NCI-H446 (cell line): ENCODE data around the gene NFKBIE.

Source experiments
- DNase-seq, 2 experiments: peaks; one replicate each; lab custom pipeline; 2025; lab: John Stamatoyannopoulos, UW

NFKBIE gene

DNA sequence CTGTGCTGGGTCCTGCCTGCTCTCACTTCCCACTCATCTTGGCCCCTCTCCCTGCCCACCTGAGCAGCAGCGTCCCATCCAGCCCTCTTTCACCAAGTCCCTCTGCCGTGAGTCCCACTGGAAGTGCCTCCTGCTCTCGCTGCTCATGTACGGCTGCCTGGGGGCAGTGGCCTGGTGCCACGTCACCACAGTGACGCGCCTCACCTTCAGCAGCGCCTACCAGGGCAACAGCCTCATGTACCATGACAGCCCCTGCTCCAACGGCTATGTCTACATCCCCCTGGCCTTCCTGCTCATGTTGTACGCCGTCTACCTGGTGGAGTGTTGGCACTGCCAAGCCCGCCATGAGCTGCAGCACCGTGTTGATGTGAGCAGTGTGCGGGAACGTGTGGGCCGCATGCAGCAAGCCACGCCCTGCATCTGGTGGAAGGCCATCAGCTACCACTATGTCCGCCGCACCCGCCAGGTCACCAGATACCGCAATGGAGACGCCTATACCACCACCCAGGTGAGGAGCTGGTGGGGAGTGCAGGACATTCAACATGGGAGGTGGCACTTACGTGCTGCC is 7.7 kb upstream of the NFKBIE start:
- no peak for DNase-seq

GRCh38 chr6:44272529-44272928 is 7.2 kb upstream of the NFKBIE start:
- no peak for DNase-seq

- no peak for DNase-seq
These were observed 6.6 kb upstream of the NFKBIE start for GRCh38 chr6:44271914-44272313.

GRCh38 chr6:44271406-44271723 is 6.0 kb upstream of the NFKBIE start:
- no peak for DNase-seq

- DNase-seq, result no peak
These were observed 5.4 kb upstream of the NFKBIE start for GRCh38 chr6:44270526-44271405.

DNA sequence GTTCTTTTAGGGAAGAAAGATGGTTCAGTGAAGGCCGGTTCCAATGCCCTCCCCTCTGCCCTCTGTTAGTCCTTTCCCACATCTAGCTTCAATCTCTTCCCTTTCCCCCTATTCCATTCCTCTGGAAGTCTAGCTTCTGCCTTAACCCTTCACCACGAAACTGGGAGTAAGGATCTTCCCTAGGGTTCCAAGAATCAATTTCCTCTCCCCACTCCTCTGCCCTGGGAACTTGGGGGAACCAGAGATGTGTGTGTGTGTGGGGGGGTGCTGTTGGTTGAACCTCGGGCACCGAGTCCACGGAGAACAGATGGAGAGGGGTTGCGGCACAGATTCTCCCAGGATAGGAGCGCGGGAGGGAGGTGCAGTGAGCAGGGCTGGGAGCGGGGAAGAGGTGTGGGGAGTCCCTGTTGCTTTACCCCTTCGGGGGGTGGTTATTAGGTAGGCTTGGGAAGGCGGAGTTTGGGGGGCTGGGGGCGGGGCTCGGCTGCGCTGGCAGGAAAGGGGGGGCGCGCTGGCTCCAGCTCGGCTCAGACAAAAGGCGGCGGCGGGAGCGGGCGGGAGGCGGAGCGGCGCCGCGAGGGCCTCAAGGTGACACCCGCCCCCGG is 4.7 kb upstream of the NFKBIE start, which contains the start of gene TMEM151B:
TSS of gene TMEM151B (plus strand) at position 530 of the 605 bp plus-strand sequence. CDS start 293 bp downstream, outside the sequence.
- DNase-seq, result no peak

GRCh38 chr6:44269178-44269920 is 4.0 kb upstream of the NFKBIE start:
- no peak for DNase-seq

GRCh38 chr6:44268095-44268628 is 2.8 kb upstream of the NFKBIE start:
- DNase-seq, result peak; percentile 62 to 67

DNA sequence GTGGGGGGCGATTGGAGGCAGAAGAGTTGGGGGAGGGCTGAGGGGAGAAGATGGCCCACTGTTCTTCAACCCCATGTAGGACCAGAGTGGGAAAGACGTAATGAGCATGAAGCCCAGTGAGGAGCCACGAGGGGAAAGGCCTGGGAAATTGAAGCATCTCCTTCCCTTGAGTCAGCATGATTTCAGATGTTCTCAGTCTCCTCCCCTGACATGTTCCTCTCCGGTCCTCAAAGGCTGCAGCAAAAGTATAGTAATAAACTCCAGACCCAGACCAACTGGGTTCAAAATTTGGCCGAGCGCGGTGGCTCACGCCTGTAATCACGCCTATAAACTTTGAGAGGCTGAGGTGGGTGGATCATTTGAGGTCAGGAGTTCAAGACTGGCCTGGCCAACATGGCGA is 1.9 kb upstream of the NFKBIE start:
- DNase-seq, result no peak

GRCh38 chr6:44266347-44266746 is 996 bp upstream of the NFKBIE start:
- no peak for DNase-seq

DNA sequence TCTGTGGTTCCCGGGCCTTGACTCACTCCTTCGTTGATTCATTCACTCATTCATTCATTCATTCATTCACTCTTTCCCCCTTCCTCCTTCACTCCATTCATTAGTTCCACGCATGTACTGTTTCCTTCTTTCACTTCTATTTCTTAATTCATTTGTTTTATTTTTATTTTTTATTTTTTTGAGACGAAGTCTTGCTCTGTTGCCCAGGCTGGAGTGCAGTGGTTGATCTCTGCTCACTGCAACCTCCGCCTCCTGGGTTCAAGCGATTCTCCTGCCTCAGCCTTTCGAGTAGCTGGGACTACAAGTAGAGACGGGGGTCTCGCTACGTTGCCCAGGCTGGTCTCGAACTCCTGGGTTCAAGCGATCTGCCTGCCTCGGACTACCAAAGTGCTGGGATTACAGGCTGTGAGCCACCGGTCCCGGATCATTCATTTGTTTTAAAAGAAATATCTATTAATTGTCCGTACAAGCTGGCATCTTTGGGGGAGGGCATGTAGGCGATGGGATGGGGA is 427 bp upstream of the NFKBIE start:
- DNase-seq, result no peak

DNA sequence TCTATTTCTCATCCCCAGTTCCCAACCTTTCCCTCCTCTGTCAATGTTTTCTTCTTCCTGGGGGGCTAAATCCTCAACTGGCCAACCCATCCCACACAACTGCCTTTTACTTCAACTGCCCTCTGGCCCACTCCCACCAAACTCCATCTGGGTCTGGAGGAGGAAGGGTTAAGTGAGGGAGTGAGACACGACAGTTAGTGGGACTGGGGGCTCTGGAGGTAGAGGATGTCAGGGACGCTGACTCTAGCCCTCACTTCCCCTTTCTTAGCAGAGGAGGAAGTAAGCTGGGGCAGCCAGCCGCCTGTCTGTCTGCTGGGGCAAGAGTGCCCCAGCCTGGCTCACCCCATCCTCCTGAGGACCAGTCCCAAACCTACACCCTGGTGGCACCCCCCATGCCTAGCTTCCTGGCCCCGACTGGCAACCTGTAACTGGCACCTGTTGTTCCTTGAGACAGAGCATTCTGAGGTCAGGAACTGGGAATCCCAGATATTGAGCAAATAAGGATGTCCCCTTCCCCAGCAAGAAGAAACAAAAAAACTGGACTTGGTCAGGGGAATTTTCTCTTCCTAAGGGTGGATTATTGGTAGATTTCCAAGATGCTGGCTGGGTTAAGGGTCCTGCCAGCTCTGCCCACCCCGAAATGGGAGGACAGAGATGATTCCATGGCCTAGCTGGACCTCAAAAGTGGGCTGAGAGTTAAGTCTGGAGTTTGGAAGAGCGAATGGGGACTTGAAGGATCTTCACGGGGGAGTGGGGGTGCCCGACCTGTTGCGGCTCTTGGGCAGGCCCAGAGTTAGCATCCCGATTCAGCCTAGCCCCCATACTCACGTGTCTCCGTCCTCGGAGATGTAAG is 971 bp downstream of the NFKBIE start:
- no peak for DNase-seq

DNA sequence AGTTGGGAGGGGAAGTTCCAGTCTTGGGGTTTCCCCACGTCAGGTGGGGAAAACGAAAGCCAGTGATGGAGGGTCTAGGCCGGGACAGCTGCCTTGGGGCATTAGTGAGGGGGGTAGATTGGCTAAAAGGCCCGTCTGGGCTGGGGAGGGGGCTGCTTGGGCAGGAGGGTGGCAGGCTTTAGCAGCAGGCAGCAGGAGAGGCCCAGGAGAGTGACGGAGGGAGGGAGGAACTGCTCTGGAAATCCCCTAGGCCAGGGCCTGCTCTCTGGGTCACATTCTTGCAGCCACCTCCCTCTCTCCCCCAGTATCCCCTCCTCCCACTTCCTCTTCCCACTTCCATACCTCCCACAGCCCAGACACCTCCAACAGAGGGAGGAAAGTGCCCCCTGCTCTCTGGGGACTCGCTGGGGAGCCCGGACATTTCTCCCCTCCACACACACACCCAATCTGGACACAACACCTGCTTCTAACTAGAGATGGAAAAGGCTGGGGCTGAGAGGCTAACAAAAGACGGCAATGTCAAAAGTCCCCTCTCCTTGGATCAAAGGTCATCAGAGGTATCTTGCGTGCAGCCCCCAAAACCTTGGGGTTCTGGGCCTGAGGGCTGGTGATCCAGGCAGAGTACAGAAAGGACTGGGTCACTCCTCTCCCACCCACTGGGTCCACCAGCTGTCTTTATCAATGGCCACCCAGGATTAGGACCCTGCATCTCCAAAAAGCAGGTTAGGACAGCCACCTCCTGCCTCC is 1.8 kb downstream of the NFKBIE start:
- DNase-seq, result no peak

DNA sequence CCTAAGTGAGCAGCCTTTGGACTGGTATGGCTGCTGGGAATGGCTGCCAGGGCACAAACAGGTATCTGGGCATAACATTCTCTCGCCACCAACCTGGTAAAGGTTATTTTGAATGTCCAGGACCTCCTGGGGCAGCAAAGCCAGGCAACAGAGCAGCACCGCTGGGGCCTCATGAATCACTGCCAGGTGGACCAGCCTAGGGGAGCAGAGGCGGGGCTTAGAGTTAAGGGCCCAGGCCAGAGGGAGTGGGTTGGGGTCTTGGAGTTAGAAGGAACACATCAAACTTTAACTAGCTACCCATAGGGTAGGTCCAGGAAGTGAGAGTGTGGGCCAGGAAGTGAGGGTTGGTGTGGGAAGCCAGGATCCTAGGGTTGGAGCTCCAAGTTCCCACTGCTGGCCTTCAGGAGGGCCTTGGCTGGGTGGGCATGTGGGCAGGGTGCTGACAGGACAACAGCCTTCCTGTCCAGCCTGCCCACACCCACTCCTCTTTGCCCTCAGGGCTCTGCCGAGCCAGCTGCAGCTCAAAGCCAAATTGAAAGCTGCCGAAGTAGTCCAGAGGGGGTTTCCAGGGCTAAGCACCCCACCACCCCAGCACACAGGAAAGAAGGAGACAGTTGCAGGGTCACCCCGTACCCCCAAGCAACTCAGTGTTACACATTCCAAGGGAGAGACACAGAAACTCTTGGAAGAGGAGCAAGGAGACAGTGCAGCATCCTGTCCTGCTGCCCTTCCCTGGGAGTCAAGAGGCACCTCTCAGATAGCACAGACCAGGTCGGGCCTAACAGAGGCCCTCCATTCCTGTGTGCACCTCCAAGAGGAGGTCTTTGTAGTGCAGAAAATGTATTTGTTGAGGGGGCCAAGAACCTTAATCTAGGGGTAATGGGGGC is 2.6 kb downstream of the NFKBIE start:
- no peak for DNase-seq

GRCh38 chr6:44261581-44261980 is 3.8 kb downstream of the NFKBIE start:
- no peak for DNase-seq

DNA sequence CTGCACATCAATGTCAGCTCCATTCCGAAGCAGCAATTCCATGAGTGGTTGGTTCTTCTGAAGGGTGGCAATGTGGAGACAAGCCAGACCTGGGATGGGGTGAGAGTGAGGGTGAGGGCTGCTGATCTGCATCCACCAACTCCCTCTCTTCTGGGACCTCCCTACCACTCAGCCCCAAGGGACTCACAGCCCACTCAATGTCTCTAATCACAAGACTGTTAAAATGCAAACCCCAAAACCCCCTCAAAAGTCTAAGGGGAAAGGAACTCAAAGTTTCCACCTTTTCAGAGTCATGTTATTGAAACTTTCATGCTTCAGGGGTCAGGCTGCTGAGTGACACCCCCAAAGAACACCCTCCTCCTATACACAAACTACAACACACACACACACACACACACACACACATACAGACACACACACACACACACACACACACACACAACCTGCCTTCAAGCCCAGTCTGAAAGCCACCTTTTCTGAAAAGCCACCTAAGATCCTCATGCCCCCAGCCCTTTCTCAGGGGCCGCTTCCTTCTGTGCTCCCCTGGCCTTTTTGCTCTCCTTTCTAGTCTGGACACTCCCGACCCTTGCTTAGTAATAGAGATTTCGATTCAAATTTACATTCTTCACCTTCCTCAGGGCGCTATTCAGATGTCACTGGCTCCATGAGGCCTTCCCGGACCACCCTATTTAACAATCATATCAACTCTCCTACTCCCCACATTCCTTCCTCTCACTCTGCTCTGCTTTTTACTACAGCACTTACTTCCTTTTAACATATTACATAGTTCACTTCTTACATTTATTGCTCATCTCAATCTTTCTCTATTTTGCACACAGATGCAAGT is 4.7 kb downstream of the NFKBIE start:
- no peak for DNase-seq

GRCh38 chr6:44260011-44260410 is 5.3 kb downstream of the NFKBIE start:
- no peak for DNase-seq

DNA sequence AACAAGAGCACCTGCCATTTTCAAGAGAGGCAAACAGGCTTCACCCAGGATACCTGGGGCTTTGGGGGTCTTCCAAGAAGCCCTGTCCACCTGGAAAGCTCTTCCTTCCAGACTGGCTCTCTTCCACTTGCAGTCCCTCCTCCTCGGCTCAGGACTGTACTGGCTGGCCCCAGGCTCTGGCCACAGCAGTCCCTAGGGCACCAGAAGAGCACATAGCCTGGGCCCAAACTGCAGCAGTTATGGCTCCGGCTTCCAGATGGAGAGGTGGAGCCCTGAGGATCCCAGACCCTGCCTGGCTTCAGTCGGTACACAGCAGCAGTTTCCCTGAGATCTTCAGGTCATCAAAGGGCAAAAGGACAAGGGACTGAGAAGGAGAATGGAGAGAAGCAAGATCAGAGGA is 6.4 kb downstream of the NFKBIE start:
- no peak for DNase-seq
